Hair follicle dermal papilla cell (primary cell): ENCODE measurements around the gene PCP4L1. TPM values are rescaled to one million over a fixed set of nuclear protein-coding genes. Genes with fewer than 3 reads are reported as not detected.

Experiments
- total RNA-seq: library from RNA; depleted of rRNA; stranded (reverse); fragments of >200 nt; gene quantifications from 2 replicates; pipeline ENCODE4 v1.2.3, GENCODE V29; 2012

Gene PCP4L1
- not detected in 2 replicates for total RNA-seq

DNA sequence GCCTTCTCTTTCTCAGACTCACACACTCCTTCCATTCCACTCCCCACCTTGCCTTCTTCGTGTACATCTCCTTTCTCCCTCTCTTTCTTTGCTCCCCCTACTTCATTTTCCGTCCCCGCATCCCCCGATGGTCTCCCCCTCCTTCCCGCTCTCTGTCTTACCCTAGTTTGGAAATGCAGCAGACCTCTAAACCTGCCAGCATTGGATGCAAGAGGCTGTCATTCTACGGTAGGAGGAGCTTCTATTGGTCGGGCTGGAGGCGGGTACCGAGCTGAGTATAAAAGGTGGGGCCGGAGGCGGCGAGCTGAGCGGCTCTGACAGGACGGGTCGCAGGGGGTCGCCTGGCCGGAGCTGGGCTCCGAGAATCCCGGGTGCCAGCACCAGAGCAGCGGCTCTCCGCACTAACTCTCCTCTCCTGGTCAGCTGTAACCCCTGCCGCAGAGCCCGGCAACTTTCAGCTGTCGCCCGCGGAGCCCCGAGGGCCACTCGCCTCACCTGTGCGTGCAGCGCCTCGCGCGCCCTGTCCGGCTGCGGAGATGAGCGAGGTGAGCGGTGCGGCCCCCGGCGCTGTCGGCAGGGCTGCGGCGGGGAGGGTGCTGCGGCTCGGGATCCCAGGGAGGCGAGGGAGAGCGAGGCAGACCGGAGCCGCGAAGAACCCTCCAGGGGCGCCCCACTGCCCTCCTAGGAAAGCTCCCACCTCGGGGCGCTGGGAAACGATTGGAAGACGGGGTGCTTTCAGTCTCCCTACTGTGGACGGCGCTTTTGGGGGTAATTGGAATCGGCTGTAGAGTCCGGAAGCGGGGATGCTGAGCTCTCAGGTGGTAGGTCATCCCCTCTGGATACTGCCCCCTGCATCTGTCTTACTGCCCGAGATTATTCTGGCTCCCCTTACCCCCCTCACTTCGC lies at the start of gene PCP4L1:
PCP4L1 (plus strand) TSS at position 307 of the 906 bp plus-strand sequence; CDS start at position 537, 230 bp downstream.

GRCh38 chr1:161215076-161215475 lies 43.5 kb upstream of the PCP4L1 start, which contains the start of gene FCER1G:
Gene FCER1G (plus strand): TSS chr1:161215295. CDS start chr1:161215322, 27 bp downstream.

DNA sequence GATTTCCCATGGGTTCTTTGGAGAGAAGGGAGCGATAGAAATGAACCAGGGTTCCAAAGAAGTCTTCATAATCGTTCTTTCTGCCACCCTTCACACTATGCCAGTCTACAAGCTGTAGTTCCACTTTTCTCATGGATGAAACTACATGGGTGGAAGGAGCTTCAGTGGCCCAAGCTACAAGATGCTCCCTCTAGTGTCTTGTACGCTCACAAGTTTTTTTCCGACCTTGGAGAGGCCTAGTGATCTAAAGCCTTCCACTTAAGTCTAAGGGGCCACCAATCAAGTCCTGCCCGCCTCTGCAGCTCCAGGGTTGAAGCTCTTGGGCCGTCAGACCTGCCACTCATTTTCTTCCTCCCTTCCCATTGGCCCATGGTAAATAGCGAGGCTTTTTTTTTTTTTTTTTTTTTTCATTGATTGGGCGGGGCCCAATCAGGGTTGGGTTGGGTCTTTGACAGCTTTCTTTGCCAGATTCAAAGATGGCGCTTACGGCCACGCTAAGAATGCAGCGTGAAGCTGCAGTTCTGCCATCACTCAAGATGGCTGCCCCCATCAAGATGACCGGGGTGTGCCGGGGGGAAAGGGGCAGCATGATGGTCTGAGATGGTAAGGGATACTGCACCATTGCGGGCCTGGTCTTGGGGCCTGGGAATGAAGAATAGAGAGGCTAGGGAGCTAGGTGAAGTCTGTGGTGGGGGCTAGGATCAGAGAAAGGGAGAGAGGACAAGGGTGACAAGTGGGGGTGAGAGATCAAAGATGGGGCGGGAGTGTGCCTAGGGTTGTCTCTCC lies 32.8 kb upstream of the PCP4L1 start, which contains the start of gene TOMM40L:
TOMM40L (plus strand) TSS at position 527 of the 786 bp plus-strand sequence. CDS start 430 bp downstream, outside the sequence.

DNA sequence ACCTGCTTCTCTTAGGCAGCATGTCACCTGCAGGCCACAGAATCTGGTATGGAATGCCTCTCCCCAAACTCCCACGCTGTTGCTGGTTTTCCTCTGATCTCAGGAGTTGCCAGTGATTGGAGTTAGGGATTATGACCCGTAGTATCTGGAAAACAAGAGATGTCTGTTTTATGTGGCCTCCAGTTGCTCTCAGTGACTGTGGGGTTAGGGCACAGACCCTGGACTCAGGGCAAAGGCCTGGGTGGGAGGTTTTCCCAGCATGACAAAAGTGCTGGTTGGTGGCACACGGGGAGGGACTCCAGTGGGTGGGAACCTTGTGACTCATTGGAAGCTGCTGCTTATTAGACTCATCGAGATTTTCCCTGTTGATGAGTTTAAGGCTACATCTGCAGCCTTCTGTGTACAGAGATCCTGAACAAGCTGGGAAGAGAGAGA lies 20.5 kb upstream of the PCP4L1 start, which contains the start of gene NR1I3:
NR1I3 (minus strand) TSS at position 165 of the 435 bp plus-strand sequence. CDS start 1,638 bp downstream, outside the sequence.

GRCh38 chr1:161309868-161310267 lies 51.3 kb downstream of the PCP4L1 start, which contains the start of gene MPZ:
Gene MPZ (minus strand): TSS chr1:161309968. CDS start chr1:161309905, 63 bp downstream.

DNA sequence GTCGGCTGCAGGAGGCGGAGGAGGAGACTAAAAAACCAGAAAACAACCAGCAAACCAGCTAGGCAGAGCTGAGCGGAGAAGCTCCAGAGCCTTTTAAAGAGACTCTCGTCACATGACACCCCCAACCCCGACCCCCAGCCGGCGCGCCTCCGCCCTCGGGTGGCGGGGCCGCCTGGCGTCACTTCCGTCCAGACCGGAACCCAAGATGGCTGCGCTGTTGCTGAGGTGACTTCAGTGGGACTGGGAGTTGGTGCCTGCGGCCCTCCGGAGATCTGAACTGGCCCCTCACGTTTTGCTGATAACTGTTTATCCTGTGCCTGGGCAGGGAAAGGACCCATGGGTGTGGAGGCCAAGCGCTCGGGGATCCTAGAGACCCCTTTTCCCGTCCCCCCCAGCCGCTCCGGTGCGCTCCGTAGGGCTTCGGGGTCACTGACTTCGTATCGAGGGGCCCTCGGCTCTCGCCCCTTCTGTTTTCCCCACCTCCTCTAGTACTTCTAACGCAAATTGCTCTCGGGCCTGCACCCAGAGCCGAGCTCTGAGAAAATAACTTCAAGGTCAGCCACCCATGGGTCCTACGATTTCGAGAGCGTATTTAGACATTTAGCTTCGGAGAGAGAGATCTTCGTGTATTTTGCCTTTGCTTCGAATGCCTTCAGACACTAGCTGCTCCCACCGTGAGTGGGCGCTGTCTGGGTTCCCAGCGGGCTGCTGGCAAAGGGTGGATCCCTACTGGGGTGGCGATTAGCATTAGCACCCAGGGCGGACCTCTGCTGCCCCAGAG lies 55.8 kb downstream of the PCP4L1 start, which contains the start of gene SDHC:
SDHC (plus strand) TSS at position 181 of the 781 bp plus-strand sequence; CDS start at position 206, 25 bp downstream.

Other genes starting within 250 kb of the PCP4L1 start
- gene F11R, start 237.6 kb upstream of the PCP4L1 start, total RNA-seq = 2.1 and 3.6 TPM in 2 replicates
- 1.5 TPM in 1 of 2 replicates, not detected in the other for gene TSTD1, start 219.8 kb upstream of the PCP4L1 start, total RNA-seq
- gene USF1, start 212.8 kb upstream of the PCP4L1 start, total RNA-seq = 60.5 and 62.1 TPM in 2 replicates
- gene ARHGAP30, start 188.9 kb upstream of the PCP4L1 start, total RNA-seq = not detected in 2 replicates
- gene NECTIN4, start 169.2 kb upstream of the PCP4L1 start, total RNA-seq = 0.12 and 0.49 TPM in 2 replicates
- 0.65 and 2.2 TPM in 2 replicates for gene KLHDC9, start 160.4 kb upstream of the PCP4L1 start, total RNA-seq
- gene PFDN2, start 140.7 kb upstream of the PCP4L1 start, total RNA-seq = 10.7 and 14.1 TPM in 2 replicates
- 29.9 and 32.1 TPM in 2 replicates for gene NIT1, start 140.6 kb upstream of the PCP4L1 start, total RNA-seq
- 42.4 and 47.7 TPM in 2 replicates for gene DEDD, start 126.1 kb upstream of the PCP4L1 start, total RNA-seq
- gene UFC1, start 104.8 kb upstream of the PCP4L1 start, total RNA-seq = 56.3 and 58.4 TPM in 2 replicates
- gene USP21, start 99.2 kb upstream of the PCP4L1 start, total RNA-seq = 7.9 and 10.1 TPM in 2 replicates
- 7.6 and 8.6 TPM in 2 replicates for gene PPOX, start 92.3 kb upstream of the PCP4L1 start, total RNA-seq
- 18.2 and 22.4 TPM in 2 replicates for gene B4GALT3, start 81.2 kb upstream of the PCP4L1 start, total RNA-seq
- 15.5 and 21.4 TPM in 2 replicates for gene ADAMTS4, start 59.7 kb upstream of the PCP4L1 start, total RNA-seq
- 80.5 and 94.1 TPM in 2 replicates for gene NDUFS2, start 56.4 kb upstream of the PCP4L1 start, total RNA-seq
- gene FCER1G, start 43.5 kb upstream of the PCP4L1 start, total RNA-seq = 0.97 TPM in 1 of 2 replicates, not detected in the other
- gene APOA2, start 35.1 kb upstream of the PCP4L1 start, total RNA-seq = not detected in 2 replicates
- 13.3 and 13.5 TPM in 2 replicates for gene TOMM40L, start 32.7 kb upstream of the PCP4L1 start, total RNA-seq
- gene NR1I3, start 20.5 kb upstream of the PCP4L1 start, total RNA-seq = not detected in 2 replicates
- gene MPZ, start 51.2 kb downstream of the PCP4L1 start, total RNA-seq = 0.32 and 0.49 TPM in 2 replicates
- gene SDHC, start 55.6 kb downstream of the PCP4L1 start, total RNA-seq = 24.7 and 63.3 TPM in 2 replicates
- not detected in 2 replicates for gene CFAP126, start 109.1 kb downstream of the PCP4L1 start, total RNA-seq
- gene FCGR2A, start 246.7 kb downstream of the PCP4L1 start, total RNA-seq = not detected in 2 replicates